ENCODE measurements around the gene TBL1XR1.

Gene TBL1XR1

DNA sequence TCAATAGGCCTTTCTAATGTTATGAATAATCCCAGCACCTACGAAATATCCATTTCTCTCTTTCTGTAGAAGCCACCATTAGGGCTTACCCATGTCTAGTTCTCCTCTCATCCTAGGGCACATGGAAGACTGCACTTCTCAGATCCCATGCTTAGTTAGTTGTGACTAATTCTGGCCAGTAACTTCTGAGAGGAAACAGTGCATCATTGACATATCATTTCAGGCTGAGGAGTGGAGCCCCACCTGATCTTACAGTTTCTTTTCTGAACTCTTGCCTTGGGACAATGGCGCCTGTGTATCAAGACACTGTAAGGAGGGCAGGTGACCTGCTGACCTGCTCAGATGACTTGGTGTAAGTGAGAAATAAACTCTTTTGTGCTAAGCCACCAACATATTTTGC is 39.4 kb upstream of the TBL1XR1 start:
- no peaks in the 10 kb centered on the region for H3K27me3 ChIP-seq
- no peak for DNase-seq
- H3K27ac ChIP-seq: no peak overlapping the region
- no peaks in the 10 kb centered on the region for H3K4me1 ChIP-seq
- no peaks in the 10 kb centered on the region for H3K36me3 ChIP-seq
- H3K4me3 ChIP-seq: no peak overlapping the region
- intact Hi-C loops (cut with DNase I; ENCODE audit: low total_unique reads): no loop called here
- no peaks in the 10 kb centered on the region for H3K9me3 ChIP-seq
- TF ChIP-seq, protein P1, sequence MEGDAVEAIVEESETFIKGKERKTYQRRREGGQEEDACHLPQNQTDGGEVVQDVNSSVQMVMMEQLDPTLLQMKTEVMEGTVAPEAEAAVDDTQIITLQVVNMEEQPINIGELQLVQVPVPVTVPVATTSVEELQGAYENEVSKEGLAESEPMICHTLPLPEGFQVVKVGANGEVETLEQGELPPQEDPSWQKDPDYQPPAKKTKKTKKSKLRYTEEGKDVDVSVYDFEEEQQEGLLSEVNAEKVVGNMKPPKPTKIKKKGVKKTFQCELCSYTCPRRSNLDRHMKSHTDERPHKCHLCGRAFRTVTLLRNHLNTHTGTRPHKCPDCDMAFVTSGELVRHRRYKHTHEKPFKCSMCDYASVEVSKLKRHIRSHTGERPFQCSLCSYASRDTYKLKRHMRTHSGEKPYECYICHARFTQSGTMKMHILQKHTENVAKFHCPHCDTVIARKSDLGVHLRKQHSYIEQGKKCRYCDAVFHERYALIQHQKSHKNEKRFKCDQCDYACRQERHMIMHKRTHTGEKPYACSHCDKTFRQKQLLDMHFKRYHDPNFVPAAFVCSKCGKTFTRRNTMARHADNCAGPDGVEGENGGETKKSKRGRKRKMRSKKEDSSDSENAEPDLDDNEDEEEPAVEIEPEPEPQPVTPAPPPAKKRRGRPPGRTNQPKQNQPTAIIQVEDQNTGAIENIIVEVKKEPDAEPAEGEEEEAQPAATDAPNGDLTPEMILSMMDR (IDR thresholded peaks at IDR 0.05): no peak

DNA sequence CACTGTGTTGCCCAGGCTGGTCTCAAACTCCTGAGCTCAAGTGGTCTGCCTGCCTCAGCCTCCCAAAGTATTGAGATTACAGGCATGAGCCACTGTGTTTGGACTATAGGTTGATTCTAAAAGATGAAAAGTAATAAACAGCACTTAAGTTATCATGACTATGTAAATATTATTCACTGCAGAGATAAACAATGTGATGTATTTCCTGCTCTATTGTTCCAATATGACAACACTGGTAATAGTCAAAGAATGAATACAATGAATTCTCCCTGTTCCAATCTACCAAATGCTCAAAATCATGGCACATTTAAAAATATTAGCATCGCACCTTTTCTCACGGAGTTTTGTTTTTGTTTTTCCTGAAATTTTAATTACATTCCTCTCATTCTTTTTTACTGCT is 36.8 kb upstream of the TBL1XR1 start:
- H3K4me1 ChIP-seq: no peaks in the 10 kb centered on the region
- TF ChIP-seq, protein P1 (IDR thresholded peaks at IDR 0.05): no peak

DNA sequence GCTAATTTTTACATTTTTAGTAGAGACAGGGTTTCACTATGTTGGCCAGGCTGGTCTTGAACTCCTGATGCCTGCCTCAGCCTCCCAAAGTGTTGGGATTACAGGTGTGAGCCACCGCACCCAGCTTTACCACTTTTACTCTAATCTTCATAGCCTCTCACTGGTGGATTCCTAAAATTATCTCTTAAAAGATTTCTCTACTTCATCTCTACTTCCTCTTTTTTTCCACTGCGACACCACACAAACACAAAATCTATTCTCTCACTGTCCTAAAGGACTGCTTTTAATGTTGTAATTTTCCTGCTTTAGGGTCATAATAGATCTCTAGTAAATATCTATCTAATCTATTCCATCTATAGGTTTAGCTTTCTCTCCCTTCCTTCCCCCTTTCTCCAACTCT is 34.0 kb upstream of the TBL1XR1 start:
- Histone ChIP-seq H3K4me3 (no peak overlapping the region), H3K27ac (no peak overlapping the region), H3K9me3 (no peaks in the 10 kb centered on the region), H3K36me3 (no peaks in the 10 kb centered on the region), H3K27me3 (no peaks in the 10 kb centered on the region), H3K4me1 (no peaks in the 10 kb centered on the region)
- TF ChIP-seq, protein P1 (IDR thresholded peaks at IDR 0.05): no peak
- DNase-seq: no peak
- intact Hi-C loops (cut with DNase I; ENCODE audit: low total_unique reads): no loop called here

More for the DNA sequence above, 36.8 kb upstream of the TBL1XR1 start:
- DNase-seq: no peak
- Histone ChIP-seq H3K27ac (no peak overlapping the region), H3K36me3 (no peaks in the 10 kb centered on the region), H3K27me3 (no peaks in the 10 kb centered on the region), H3K9me3 (no peaks in the 10 kb centered on the region), H3K4me3 (no peak overlapping the region)
- intact Hi-C loops (cut with DNase I; ENCODE audit: low total_unique reads): no loop called here

- TF ChIP-seq, protein P1 (IDR thresholded peaks at IDR 0.05): no peak
- intact Hi-C loops (cut with DNase I; ENCODE audit: low total_unique reads): no loop called here
- DNase-seq: no peak
- H3K27ac ChIP-seq: no peak overlapping the region
- H3K27me3 ChIP-seq: no peaks in the 10 kb centered on the region
- H3K4me3 ChIP-seq: no peak overlapping the region
- no peaks in the 10 kb centered on the region for H3K4me1 ChIP-seq
- H3K36me3 ChIP-seq: no peaks in the 10 kb centered on the region
- no peaks in the 10 kb centered on the region for H3K9me3 ChIP-seq
Observed at GRCh38 chr3:177230641-177231040, 33.4 kb upstream of the TBL1XR1 start.

DNA sequence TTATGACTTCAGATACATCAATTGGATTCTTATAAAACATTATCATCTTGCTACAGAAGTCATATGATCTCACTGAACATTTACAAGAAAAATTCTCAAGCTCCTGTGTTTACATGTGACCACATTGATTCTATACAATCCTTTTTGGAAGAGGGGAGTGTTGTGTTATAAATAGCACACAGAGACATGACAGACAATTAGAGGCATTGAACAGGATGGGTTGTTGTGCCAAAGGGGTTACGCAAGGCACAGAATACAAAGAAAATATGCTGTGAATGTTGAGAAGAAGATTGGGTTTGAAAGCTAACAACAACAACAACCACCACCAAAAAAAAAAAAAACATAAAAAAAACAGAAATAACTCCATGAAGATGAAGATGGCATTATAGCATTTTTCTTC is 32.5 kb upstream of the TBL1XR1 start:
- Histone ChIP-seq H3K9me3 (no peaks in the 10 kb centered on the region), H3K27ac (no peak overlapping the region), H3K27me3 (no peaks in the 10 kb centered on the region), H3K4me3 (no peak overlapping the region), H3K4me1 (no peaks in the 10 kb centered on the region), H3K36me3 (no peaks in the 10 kb centered on the region)
- no peak for DNase-seq
- TF ChIP-seq, protein P1 (IDR thresholded peaks at IDR 0.05): no peak
- intact Hi-C loops (cut with DNase I; ENCODE audit: low total_unique reads): no loop called here

- Histone ChIP-seq H3K27me3 (no peaks in the 10 kb centered on the region), H3K4me3 (no peak overlapping the region), H3K4me1 (no peaks in the 10 kb centered on the region), H3K36me3 (no peaks in the 10 kb centered on the region), H3K9me3 (no peaks in the 10 kb centered on the region), H3K27ac (no peak overlapping the region)
- TF ChIP-seq, protein P1 (IDR thresholded peaks at IDR 0.05): no peak
- intact Hi-C loops (cut with DNase I; ENCODE audit: low total_unique reads): no loop called here
- no peak for DNase-seq
Observed at GRCh38 chr3:177228601-177229190, 31.4 kb upstream of the TBL1XR1 start.

Measured in tibial artery (tissue), 4 donors.